ENCODE measurements around the gene NACC2.
A peak's percentile ranks its signal among the peaks of the same experiment; 100 is the strongest.

Gene NACC2

GRCh38 chr9:136007934-136008692, 87.0 kb downstream of the NACC2 start:
- peak; percentile 25 for DNase-seq

DNA sequence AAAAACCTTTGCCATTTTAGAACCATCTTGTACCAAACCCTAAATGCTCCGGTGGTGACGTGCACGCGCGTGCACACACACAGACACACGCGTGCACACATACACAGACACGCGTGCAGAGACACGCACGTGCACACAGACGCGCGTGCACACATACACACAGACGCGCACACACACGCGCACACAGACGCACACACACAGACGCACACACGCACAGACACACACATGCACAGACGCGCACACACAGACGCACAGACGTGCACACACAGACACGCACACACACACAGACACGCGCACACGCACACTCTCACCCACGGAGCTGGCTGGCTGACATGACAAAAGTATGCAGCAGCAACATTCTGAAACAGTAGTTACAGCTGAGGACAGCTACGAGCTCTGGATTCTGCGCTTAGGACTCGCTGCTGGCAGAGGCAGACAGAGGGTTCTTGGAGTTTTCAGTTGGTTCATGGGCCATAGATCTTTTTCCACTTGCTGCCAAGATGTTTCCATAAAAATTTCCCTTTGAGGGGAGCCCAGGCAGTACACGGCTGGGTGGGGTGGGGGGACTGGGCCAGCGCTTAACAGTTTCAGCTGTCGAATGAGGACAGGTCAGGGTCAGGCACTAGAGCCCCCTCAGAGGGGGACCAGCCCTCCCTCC, 87.7 kb downstream of the NACC2 start:
- no peak for DNase-seq

GRCh38 chr9:136006169-136006568, 88.9 kb downstream of the NACC2 start:
- DNase-seq = no peak

GRCh38 chr9:136004712-136005111, 90.4 kb downstream of the NACC2 start:
- no peak for DNase-seq

DNA sequence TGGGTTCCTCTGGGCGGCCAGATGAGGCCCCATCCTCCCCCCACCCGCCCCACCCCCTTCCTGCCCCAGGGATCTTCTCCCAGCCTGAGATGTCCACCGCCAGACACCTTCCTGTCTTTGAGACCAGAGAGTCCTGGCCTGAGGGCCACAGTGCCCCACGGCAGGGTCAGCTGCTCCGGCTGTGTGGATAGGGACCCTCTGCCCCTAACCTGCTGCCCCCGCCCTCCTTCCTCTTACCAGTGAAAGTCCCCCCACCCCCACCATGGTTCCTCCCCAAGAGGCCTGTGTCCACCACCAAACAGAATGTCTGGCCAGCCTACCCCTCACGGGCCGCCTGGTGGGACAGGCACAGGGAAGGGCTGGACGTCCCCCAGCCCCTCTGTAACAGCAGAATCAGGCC, 90.9 kb downstream of the NACC2 start:
- DNase-seq = no peak

GRCh38 chr9:136003411-136004218, 91.5 kb downstream of the NACC2 start:
- no peak for DNase-seq

GRCh38 chr9:136002881-136003280, 92.2 kb downstream of the NACC2 start:
- DNase-seq = no peak

DNA sequence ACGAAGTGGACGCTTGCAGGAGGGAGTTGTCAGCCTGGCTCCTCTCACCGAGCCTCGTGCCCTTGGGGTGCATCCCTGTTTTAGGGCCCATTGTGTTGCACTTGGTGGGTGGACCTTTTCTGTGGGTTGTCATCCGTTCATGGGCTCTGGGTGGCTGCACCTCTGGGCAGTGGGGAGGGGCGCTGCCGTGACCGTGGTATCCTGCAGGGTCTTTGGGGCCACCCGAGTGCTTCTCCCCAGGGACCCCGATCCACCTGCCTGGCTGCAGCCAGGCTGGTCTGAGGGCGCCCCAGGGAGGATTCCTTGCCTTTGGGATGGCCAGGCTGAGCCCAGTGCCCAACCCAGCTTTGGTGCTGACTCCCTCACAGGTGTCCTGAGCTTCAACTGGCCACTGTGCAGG, 92.9 kb downstream of the NACC2 start:
- no peak for DNase-seq

GRCh38 chr9:136001231-136001630, 93.9 kb downstream of the NACC2 start:
- DNase-seq = no peak

- DNase-seq = no peak
These were observed 96.5 kb downstream of the NACC2 start for GRCh38 chr9:135998410-135999071.

DNA sequence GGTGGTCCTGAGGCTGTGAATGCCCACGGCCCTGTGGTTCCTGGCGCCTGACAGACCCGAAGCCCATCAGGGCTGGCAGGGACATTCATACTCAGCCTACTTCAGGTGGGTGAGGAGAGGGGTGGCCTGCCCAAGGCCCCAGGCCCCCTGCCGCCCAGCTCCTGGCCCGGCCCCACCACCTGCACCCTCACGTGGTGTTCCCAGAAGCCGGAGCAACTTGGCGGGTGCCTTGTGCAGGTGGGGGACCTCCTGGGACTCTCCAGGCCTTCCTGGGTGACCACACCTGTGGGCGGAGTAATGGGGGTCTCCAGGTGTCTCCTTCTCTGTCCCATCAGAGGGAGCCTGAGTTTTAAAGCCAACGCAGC, 97.1 kb downstream of the NACC2 start:
- DNase-seq = no peak

DNA sequence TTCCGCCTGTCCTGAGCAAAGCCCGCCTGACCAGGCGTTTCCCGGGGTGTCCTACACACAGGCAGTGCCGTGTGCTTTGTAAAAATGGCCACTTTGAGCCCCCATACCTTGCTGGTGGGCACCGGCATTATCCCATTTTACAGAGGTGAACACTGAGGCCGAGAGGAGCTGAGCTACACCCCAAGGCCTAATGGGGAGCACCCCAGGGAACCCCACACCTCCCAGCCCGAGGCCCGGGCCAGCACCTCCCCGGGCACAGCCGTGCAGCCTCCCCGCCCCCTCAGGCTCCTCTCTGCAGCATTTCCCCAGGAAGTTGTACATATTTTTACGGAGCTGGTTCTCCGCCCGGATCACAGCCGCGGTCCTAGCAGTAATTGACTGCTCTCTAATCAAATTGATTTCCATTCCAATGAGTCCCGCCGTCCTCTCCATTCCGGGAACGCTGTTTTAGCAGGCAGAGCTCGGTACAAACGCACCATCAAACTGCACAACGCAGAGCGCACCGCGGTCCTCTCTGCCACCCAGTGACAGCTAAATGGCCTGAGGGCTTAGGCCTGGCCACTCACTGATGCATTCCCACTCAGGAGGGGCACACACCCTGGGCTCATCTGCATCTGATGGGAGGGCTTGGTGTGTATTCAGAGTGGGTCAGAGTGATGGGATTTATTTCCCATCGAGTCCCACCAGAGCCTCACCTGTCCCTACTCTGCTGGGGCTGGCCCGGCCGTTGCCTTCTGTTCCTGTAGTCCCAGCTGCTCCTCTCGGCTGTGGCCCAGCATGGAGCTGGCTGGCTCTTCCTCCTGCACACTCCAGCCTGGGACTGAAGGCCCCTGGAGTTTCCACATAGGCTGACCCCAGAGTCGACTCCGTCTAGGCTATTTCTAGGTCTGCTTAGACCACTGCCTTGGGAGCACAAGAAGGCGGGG, 97.7 kb downstream of the NACC2 start:
- DNase-seq = no peak

DNA sequence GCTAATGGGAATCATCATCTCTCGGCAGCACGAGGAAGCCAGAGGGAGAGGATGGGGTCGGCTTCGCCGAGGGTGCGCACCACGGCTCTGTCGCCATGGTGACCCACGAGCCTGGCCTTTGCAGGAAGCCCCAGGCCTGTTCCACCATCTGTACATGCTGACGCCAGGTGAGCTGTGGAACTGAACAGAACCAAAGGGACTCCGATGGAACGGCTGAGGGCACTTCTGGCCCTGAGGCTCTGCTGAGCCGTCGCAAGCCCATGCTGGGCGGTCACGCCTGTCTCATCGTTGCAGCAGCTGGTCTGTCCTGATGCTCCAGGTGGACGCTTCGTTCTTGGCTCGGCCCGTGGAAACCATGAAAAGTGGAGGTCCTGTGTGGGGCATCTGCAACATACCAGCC, 99.3 kb downstream of the NACC2 start:
- no peak for DNase-seq

DNA sequence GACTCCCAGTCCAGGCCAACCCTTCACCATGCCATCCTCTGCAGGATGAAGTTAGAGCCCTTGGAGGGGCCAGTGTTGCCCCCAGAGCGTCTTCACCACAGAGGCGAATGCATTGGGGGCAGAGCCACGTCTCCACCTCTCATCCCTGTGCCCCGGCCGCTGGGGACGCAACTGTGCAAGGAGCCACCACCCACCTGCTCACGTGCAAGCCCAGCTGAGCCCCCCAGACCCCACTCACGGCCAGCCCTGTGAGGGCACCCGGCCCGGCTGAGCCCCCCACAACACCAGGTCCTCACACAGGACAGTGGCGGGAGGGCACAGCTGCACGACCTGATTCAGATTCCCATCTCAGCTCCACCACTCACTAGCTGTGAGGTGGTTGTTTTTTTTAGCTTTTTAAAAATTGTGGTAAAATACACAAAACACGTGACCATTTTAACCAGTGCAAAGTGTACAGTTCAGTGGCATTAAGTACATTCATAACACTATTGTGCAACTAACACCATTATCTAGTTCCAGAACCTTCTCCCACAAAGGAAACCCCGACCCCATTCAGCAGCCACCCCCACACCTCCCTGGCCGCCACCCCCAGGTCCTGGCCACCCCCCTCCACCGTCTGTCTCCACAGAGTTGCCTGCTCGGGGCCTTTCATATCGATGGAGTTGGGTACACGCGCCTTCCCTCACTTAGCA, 100.4 kb downstream of the NACC2 start:
- no peak for DNase-seq

- DNase-seq = no peak
These were observed 101.2 kb downstream of the NACC2 start for GRCh38 chr9:135993765-135994500.

DNA sequence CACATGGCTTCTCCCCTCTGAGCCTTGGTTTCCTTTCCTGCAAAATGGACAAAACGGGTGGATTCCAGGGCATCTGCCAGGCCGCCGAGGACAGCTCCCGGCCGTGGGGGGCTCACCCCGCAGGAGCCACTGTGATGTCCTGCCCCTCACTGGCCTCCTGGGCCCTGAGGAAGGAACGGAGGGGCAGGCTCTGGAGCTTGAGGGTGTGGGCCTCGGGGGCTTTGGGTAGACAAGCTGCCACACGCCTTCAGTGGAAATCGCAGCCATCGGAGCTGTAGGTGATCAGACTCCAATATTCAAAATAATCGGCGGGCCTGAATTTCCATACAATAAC, 101.7 kb downstream of the NACC2 start:
- DNase-seq = no peak

GRCh38 chr9:135992486-135993408, 102.3 kb downstream of the NACC2 start:
- DNase-seq = no peak

DNA sequence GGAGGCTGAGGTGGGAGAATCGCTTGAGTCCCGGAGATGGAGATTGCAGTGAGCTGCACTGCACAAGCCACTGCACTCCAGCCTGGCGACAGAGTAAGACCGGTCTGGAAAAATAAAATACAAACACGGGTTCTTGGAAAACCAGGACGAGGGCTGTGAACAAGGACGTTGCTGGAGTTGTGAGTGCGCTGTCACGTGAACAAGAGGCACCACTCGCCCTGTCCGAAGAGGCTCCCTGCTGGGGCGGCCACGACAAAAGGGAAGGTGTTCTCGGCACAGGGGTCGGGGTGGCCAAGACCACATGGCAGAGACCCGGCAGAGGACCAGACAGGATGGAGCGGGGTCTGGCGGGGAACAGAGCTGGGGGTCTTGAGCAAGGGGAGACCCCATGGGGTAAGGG, 103.3 kb downstream of the NACC2 start:
- no peak for DNase-seq

GRCh38 chr9:135990468-135991429, 104.3 kb downstream of the NACC2 start:
- no peak for DNase-seq

Measured in amniotic stem cell (primary cell).